Activated naive CD8-positive, alpha-beta T cell treated with anti-CD3 and anti-CD28 coated beads, Interleukin-2, amount 50 U/mL, for 24 hours (primary cell): ENCODE results near the gene OVOL3.

Source experiments
- ATAC-seq: fragments of 150-1000 bp; cut with Tn5 transposase; one replicate; pipeline ENCODE4 v1.10.0; 2021
- DNase-seq: peaks from one replicate; pipeline ENCODE4 v3.0.0; 2021
- H3K27ac Mint-ChIP-seq: one replicate; pipeline ENCODE4 v1.8.0; 2021; ENCODE audit warnings: mild to moderate bottlenecking, mixed read lengths
- H3K27me3 Mint-ChIP-seq: one replicate; pipeline ENCODE4 v1.8.0; 2021; ENCODE audit warnings: mixed read lengths
- H3K36me3 Mint-ChIP-seq: one replicate; pipeline ENCODE4 v1.8.0; 2021; ENCODE audit warnings: low read depth, mixed read lengths
- H3K4me1 Mint-ChIP-seq: one replicate; pipeline ENCODE4 v1.8.0; 2021; ENCODE audit warnings: mixed read lengths
- H3K4me3 Mint-ChIP-seq: one replicate; pipeline ENCODE4 v1.8.0; 2021; ENCODE audit warnings: mild to moderate bottlenecking, moderate library complexity, mixed read lengths
- H3K9me3 Mint-ChIP-seq: one replicate; pipeline ENCODE4 v1.8.0; 2021; ENCODE audit warnings: mixed read lengths

OVOL3 gene

GRCh38 chr19:36090910-36091695 lies 19.8 kb upstream of the OVOL3 start:
- Mint-ChIP-seq H3K36me3 (peaks cover 33% of the 10 kb centered on the region), H3K27ac (no peak overlapping the region), H3K4me1 (peaks cover 23% of the 10 kb centered on the region), H3K4me3 (no peak overlapping the region), H3K9me3 (no peaks in the 10 kb centered on the region), H3K27me3 (no peaks in the 10 kb centered on the region)
- no peak for ATAC-seq
- DNase-seq: no peak

DNA sequence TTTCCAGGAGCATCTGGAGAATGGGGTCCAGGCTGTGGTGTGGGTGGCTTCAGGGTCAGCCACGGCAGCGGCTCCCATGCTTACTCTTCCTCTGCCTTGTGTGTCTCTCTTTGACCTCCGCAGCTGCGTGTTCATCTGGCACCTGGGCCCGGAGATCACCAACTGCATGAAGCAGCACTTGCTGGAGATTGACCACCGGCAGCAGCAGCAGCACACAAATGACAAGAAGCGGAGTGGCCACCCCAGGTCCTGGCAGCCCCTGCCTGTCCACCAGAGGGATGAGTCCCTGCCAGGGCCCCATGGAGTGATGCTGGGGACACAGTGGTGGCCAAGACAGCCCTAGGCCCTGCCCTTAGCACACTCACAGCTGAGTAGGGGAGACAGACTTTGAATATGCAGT lies 18.4 kb upstream of the OVOL3 start:
- no peaks in the 10 kb centered on the region for H3K27me3 Mint-ChIP-seq
- no peaks in the 10 kb centered on the region for H3K9me3 Mint-ChIP-seq
- no peak overlapping the region for H3K4me3 Mint-ChIP-seq
- H3K27ac Mint-ChIP-seq: peak overlapping the region; percentile 56
- DNase-seq (no peak), ATAC-seq (peak; percentile 29)
- peaks cover 23% of the 10 kb centered on the region for H3K4me1 Mint-ChIP-seq
- peaks cover 40% of the 10 kb centered on the region for H3K36me3 Mint-ChIP-seq

DNA sequence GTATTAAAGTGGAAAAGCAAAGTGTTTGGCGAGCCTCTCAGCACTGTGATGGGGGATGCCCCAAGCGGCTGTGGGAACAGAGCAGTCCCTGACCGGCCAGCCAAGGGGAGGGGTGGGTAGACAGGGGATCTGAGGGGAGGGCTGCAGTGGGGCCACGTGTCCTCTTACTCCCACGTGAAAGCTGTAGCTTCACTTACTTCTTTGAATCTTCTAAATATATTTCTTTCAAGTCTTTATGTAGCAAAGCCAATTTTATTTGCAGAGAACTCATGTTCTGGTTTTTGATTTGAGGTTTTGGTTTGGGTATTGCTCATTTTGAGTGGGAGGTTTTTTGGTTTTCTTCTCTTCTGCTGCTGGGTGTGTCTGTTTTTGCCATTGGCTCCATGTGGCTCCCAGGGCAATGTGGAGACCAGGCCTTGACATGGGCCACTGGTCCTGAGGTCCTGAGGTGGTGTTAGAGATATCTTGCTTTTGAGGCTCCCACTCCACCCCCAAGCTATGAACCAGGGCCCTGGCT lies 17.7 kb upstream of the OVOL3 start:
- Mint-ChIP-seq H3K36me3 (peaks cover 37% of the 10 kb centered on the region), H3K9me3 (no peaks in the 10 kb centered on the region), H3K4me1 (peaks cover 23% of the 10 kb centered on the region), H3K4me3 (no peak overlapping the region), H3K27me3 (no peaks in the 10 kb centered on the region), H3K27ac (peak overlapping the region; percentile 65)
- ATAC-seq (peak; percentile 74), DNase-seq (peak; percentile 37)

- no peaks in the 10 kb centered on the region for H3K9me3 Mint-ChIP-seq
- H3K4me1 Mint-ChIP-seq: peaks cover 23% of the 10 kb centered on the region
- no peak for DNase-seq
- no peaks in the 10 kb centered on the region for H3K27me3 Mint-ChIP-seq
- no peak overlapping the region for H3K4me3 Mint-ChIP-seq
- ATAC-seq: no peak
- H3K36me3 Mint-ChIP-seq: peaks cover 39% of the 10 kb centered on the region
- no peak overlapping the region for H3K27ac Mint-ChIP-seq
These were observed 17.3 kb upstream of the OVOL3 start for GRCh38 chr19:36093687-36094086.

DNA sequence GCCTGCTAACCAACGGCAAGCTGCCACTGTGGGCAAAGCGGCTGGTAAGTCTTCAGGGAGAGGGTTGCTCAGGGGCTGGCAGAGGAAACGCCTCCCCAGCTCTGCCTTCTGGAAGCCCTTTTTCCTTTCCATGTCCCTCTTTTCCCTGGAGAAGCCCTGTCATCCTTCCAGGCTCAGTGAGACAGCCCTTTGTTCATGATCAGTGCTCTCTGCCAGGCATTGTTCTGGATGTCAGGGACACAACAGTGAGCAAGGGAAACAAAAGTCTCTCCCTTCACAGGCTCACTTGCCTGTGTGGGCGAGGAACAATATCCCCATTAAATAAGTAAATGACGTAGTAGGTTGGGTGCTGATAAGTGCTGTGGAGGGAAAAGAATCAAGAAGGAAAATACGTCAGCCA lies 13.9 kb upstream of the OVOL3 start:
- Mint-ChIP-seq H3K4me3 (no peak overlapping the region), H3K27me3 (no peaks in the 10 kb centered on the region), H3K4me1 (peaks cover 18% of the 10 kb centered on the region), H3K36me3 (peaks cover 31% of the 10 kb centered on the region), H3K27ac (no peak overlapping the region), H3K9me3 (no peaks in the 10 kb centered on the region)
- DNase-seq (no peak), ATAC-seq (no peak)

- Mint-ChIP-seq H3K4me1 (no peaks in the 10 kb centered on the region), H3K27ac (no peak overlapping the region), H3K27me3 (no peaks in the 10 kb centered on the region), H3K4me3 (no peak overlapping the region), H3K9me3 (no peaks in the 10 kb centered on the region), H3K36me3 (peaks cover 21% of the 10 kb centered on the region)
- DNase-seq: no peak
- ATAC-seq: no peak
These were observed 11.7 kb upstream of the OVOL3 start for GRCh38 chr19:36099166-36099785.

DNA sequence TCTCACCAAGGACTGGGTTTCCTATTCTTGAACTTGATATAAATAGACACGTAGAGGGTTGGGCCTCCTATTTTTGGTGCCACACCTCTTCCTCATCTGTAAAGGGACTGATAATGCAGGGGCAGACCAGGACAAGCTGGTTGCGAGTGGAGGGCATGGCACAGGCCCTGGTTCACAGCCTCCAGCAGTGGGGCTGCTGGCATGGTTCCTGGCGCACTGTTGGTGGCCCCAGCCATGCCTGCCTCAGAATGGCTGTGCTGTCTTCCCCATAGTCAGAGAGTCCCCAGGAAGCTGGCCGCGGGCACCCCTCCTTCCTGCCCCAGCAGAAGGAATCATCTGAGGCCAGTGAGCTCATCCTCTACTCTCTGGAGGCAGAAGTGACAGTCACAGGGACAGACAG lies 10.5 kb upstream of the OVOL3 start:
- H3K27ac Mint-ChIP-seq: no peak overlapping the region
- H3K27me3 Mint-ChIP-seq: no peaks in the 10 kb centered on the region
- H3K9me3 Mint-ChIP-seq: no peaks in the 10 kb centered on the region
- H3K4me1 Mint-ChIP-seq: no peaks in the 10 kb centered on the region
- ATAC-seq (no peak), DNase-seq (no peak)
- H3K36me3 Mint-ChIP-seq: peaks cover 13% of the 10 kb centered on the region
- no peak overlapping the region for H3K4me3 Mint-ChIP-seq

- no peak for ATAC-seq
- Mint-ChIP-seq H3K27me3 (no peaks in the 10 kb centered on the region), H3K4me1 (no peaks in the 10 kb centered on the region), H3K9me3 (no peaks in the 10 kb centered on the region), H3K27ac (no peak overlapping the region), H3K4me3 (no peak overlapping the region), H3K36me3 (peaks cover 11% of the 10 kb centered on the region)
- no peak for DNase-seq
These were observed 9.2 kb upstream of the OVOL3 start for GRCh38 chr19:36101550-36102327.

GRCh38 chr19:36103040-36103626 lies 7.8 kb upstream of the OVOL3 start:
- Mint-ChIP-seq H3K4me1 (no peaks in the 10 kb centered on the region), H3K4me3 (no peak overlapping the region), H3K27ac (no peak overlapping the region), H3K9me3 (no peaks in the 10 kb centered on the region), H3K27me3 (no peaks in the 10 kb centered on the region), H3K36me3 (peaks cover 7% of the 10 kb centered on the region)
- ATAC-seq (no peak), DNase-seq (no peak)

- DNase-seq (no peak), ATAC-seq (no peak)
- no peaks in the 10 kb centered on the region for H3K27me3 Mint-ChIP-seq
- H3K27ac Mint-ChIP-seq: no peak overlapping the region
- no peaks in the 10 kb centered on the region for H3K4me1 Mint-ChIP-seq
- H3K9me3 Mint-ChIP-seq: no peaks in the 10 kb centered on the region
- H3K4me3 Mint-ChIP-seq: no peak overlapping the region
- H3K36me3 Mint-ChIP-seq: peaks cover 2% of the 10 kb centered on the region
These were observed 6.9 kb upstream of the OVOL3 start for GRCh38 chr19:36103842-36104552.

DNA sequence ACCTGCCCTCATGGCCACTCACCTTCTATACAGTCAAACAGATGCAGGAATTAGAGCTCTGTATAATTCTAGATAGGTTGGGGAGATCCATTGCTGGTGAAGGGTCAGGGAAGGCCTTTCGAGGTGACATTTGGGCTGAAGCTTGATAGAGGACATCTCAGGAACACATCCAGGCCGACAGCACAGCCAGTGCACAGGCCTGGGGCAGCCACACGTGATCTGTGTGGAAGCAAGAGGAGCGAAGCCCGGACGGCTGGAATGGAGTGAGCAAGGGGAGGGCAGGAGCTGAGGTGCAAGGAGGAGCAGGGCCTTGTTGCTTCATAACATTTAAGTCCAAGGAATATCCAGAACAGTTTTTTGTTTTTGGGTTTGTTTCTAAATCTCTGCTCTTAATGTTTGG lies 4.5 kb upstream of the OVOL3 start:
- Mint-ChIP-seq H3K27me3 (no peaks in the 10 kb centered on the region), H3K9me3 (no peaks in the 10 kb centered on the region), H3K36me3 (peaks cover 2% of the 10 kb centered on the region), H3K4me1 (no peaks in the 10 kb centered on the region), H3K27ac (no peak overlapping the region), H3K4me3 (no peak overlapping the region)
- DNase-seq (no peak), ATAC-seq (no peak)

GRCh38 chr19:36106991-36107390 lies 4.0 kb upstream of the OVOL3 start:
- H3K27ac Mint-ChIP-seq: no peak overlapping the region
- ATAC-seq: no peak
- H3K27me3 Mint-ChIP-seq: no peaks in the 10 kb centered on the region
- H3K4me1 Mint-ChIP-seq: no peaks in the 10 kb centered on the region
- DNase-seq: no peak
- no peaks in the 10 kb centered on the region for H3K9me3 Mint-ChIP-seq
- peaks cover 2% of the 10 kb centered on the region for H3K36me3 Mint-ChIP-seq
- H3K4me3 Mint-ChIP-seq: no peak overlapping the region

GRCh38 chr19:36108684-36109083 lies 2.3 kb upstream of the OVOL3 start:
- Mint-ChIP-seq H3K27me3 (no peaks in the 10 kb centered on the region), H3K27ac (no peak overlapping the region), H3K4me3 (no peak overlapping the region), H3K4me1 (peaks cover 7% of the 10 kb centered on the region), H3K9me3 (no peaks in the 10 kb centered on the region), H3K36me3 (peaks cover 12% of the 10 kb centered on the region)
- DNase-seq (no peak), ATAC-seq (no peak)

- Mint-ChIP-seq H3K36me3 (peaks cover 21% of the 10 kb centered on the region), H3K9me3 (no peaks in the 10 kb centered on the region), H3K4me3 (no peak overlapping the region), H3K27ac (no peak overlapping the region), H3K27me3 (peaks cover 5% of the 10 kb centered on the region), H3K4me1 (peaks cover 25% of the 10 kb centered on the region)
- DNase-seq (no peak), ATAC-seq (no peak)
These were observed 227 bp downstream of the OVOL3 start for GRCh38 chr19:36111200-36111539.
